LoVo (cell line): ENCODE results near the gene TRAF2.

Source experiments
- DNase-seq: peaks from one replicate; pipeline ENCODE4 v3.0.0-alpha.2; 2016; ENCODE audit warnings: low spot score

Gene TRAF2

DNA sequence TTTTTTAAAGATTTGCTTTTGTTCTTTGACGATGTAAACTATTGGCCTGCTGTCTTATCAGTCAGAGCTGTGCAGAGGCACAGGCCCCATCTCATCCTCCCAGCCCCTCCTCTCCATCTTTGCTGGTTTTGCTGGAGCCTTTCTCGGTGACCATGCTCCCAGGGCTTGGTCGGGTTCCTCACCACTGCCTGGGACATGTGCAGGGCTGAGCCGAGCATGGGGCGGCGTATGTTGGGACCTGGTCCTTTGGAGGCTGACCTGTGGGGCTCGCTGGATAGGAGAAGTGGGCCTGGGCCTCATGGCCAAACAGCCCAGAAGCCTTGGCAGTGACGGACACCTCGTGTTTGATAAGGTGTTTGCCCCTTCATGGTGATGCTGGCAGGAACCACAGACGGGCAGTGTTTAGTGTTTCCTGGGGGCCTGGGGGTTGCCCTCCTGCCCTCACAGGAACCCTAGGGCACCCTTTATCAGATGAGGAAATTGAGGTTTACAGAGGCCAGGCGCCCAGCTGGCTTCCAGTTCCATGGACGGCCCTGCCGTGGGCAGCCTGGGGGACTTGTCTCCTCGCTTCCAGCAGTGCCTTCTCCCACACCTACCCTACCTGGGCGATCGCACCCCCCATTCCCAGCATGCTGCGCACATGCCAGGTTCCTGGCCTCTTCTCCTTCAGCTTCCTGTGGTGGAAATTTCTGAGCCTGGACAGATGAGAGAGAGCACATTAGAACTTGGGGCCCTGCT is 27.6 kb downstream of the TRAF2 start:
- DNase-seq = no peak

GRCh38 chr9:136915632-136916329 is 29.5 kb downstream of the TRAF2 start:
- DNase-seq = no peak

- no peak for DNase-seq
Measured at GRCh38 chr9:136916330-136917184, 30.2 kb downstream of the TRAF2 start.

GRCh38 chr9:136917902-136918301 is 31.6 kb downstream of the TRAF2 start:
- DNase-seq = no peak

DNA sequence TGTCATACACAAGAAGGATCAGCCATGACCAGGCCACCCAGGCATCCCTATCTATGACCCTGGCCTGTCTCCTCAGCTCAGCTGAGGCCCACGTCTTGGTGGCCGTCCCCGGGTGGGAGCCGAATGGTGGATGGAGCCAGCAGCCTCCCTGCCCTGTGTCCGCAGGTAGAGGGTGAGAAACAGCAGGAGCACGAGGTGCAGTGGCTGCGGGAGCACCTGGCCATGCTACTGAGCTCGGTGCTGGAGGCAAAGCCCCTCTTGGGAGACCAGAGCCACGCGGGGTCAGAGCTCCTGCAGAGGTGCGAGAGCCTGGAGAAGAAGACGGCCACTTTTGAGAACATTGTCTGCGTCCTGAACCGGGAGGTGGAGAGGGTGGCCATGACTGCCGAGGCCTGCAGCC is 33.8 kb downstream of the TRAF2 start:
- no peak for DNase-seq

DNA sequence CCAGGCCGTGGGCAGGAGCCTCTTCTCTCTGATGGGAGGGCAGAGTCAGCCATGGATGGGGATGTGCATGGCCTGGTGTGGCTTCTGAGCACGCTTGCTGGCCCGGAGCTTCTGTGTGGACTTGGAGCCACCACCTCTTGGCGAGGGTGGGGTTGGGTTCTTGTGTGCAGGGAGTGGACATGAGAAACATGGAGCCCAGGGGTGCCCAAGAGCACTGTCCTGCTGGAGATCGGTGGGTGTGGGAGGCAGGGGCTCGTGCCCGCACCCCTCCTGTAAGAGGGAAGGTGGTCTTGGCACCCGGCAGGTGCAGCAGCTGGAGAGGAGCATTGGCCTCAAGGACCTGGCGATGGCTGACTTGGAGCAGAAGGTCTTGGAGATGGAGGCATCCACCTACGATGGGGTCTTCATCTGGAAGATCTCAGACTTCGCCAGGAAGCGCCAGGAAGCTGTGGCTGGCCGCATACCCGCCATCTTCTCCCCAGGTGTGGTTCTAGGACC is 34.5 kb downstream of the TRAF2 start:
- no peak for DNase-seq

- DNase-seq = no peak
Measured at GRCh38 chr9:136921307-136921706, 35.0 kb downstream of the TRAF2 start.

DNA sequence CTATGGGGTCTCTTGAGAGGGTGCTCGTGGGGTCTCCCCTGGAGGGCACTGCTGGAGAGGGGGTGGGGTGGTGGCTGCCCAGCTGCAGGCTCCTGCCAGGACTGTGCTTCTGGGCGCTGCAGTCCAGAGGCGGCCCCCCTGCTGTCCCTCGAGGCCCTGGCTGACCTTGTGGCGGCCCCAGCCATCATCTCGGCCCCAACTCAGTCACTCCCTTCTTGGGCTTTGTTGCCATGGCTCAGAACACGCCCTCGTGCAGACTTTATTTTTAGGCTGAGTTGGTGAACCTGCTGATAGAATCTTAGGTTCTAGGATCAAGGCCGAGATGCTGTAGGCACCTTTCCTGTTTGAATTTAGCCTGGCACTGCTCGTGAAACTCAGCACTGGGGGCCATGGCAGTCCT is 35.4 kb downstream of the TRAF2 start:
- no peak for DNase-seq

- DNase-seq = no peak
Measured at GRCh38 chr9:136922540-136922939, 36.2 kb downstream of the TRAF2 start.

DNA sequence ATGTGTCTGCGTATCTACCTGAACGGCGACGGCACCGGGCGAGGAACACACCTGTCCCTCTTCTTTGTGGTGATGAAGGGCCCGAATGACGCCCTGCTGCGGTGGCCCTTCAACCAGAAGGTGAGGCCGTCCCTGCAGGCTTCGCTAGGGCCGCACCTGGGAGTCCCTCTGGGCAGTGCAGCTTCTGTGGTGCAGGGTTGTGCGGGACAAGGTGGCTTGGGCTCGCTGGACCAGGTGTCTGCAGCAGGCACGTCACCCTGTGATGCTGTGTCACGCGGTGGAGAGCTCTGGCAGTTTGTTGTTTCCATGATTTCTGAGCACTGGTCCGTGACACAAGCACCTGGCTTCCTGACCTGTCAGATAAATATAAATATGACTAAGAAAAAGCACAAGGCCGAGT is 37.6 kb downstream of the TRAF2 start:
- DNase-seq = no peak

DNA sequence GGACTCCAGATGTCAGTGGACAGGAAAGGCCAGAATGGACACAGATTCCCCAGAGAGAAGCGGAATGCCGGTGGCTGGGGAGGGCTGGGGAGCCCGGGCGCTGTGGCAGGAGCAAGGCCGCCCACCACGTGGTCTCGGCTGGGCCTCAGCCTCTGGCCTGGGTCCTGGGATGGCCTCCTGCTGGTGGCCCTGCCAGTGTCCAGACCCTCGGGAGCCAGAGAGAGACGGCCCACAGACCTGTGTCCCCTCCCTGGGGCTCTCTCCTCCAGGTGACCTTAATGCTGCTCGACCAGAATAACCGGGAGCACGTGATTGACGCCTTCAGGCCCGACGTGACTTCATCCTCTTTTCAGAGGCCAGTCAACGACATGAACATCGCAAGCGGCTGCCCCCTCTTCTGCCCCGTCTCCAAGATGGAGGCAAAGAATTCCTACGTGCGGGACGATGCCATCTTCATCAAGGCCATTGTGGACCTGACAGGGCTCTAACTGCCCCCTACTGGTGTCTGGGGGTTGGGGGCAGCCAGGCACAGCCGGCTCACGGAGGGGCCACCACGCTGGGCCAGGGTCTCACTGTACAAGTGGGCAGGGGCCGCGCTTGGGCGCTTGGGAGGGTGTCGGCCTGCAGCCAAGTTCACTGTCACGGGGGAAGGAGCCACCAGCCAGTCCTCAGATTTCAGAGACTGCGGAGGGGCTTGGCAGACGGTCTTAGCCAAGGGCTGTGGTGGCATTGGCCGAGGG is 39.3 kb downstream of the TRAF2 start:
- DNase-seq = no peak

DNA sequence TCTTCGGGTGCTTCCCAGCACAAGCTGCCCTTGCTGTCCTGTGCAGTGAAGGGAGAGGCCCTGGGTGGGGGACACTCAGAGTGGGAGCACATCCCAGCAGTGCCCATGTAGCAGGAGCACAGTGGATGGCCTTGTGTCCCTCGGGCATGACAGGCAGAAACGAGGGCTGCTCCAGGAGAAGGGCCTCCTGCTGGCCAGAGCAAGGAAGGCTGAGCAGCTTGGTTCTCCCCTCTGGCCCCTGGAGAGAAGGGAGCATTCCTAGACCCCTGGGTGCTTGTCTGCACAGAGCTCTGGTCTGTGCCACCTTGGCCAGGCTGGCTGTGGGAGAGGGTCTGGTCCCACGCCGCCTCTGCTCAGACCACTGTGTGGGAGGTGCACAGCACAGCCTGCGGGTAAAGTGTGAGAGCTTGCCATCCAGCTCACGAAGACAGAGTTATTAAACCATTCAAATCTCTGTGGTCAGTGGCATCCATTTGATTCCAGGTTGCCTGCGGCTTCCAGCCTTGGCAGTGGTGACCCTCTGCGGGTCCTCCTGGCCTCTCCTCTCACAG is 39.9 kb downstream of the TRAF2 start:
- DNase-seq = no peak

DNA sequence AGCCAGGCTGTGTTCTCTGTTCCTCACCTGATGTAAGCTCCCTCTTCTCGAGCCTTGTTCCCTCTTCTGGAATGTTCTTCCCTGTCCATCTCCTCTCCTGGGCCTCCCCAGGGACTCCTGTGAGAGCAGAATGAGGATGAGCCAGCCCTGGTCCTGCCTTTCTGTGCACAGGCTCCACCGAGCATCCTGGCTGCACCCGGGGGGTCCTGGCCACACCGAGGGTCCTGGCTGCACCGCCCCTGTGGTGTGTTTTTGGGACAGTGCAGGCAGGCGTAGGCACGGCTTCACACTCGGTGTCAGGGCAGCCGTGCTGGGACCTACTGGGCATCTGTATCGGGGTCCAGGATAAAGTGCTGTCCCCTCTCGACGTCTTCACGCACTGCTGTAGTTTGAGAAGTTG is 40.4 kb downstream of the TRAF2 start:
- no peak for DNase-seq

DNA sequence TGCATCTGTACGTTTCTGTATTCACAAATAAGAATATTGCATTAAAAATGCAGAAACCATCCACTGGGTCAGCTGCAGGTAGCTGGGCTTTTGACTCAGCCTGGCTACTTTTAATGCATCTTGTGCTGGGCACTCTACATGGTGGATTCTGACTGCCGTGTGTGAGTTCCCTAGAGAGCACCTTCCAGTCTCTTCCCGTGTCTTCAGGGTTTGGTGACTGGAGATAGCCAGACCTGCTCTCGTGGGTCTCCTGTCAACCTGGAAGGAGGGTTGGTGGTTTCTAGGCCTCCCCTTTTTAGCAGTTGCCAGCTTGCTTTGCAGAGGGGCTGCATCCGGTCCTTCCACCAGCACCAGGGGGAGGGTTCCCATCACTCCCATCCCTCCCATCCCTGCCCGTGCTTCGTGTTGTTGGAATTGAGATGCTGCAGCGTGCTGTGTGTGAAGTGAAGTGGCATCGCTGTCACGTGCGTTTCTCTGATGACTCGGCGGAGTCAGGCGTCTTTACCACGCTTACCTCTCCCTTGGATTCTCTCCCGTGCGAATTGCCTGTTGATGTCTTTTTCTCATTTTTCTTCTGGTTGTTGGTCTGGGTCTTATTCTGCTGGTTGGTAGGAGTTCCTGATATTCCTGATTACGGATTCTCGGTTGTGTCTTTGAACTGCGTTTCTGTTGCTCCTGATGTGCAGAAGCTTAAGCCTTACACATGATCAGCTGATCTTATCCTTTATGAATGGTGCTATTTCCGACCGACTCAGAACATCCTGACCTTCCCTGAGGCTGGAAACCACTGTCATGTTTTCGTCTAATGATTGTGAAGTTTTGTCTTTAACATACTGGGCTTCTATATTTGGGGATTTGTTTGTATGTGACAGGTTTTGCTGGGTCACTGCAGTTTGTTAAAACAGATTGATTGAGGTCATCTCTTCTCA is 41.3 kb downstream of the TRAF2 start:
- DNase-seq = no peak

GRCh38 chr9:136928591-136928990 is 42.3 kb downstream of the TRAF2 start:
- no peak for DNase-seq

DNA sequence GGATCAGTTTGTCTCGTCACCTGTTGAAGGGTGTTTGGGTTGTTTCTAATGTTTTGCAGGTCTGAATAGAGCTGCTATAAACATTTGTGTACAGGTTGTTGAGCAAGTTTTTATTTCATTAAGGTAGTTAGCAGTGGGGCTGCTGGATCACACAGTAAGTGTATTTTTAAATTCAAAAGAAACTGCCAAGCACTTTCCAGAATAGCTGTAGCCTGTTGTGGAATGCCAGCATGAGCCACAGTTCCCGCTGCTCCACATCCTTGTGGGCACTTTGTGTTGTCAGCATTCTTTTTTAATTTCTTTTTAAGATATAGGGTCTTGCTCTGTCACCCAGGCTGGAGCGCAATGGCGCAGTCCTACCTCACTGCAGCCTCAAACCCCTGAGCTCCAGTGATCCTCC is 43.7 kb downstream of the TRAF2 start:
- DNase-seq = no peak

- DNase-seq = no peak
Measured at GRCh38 chr9:136931611-136932130, 45.4 kb downstream of the TRAF2 start.

DNA sequence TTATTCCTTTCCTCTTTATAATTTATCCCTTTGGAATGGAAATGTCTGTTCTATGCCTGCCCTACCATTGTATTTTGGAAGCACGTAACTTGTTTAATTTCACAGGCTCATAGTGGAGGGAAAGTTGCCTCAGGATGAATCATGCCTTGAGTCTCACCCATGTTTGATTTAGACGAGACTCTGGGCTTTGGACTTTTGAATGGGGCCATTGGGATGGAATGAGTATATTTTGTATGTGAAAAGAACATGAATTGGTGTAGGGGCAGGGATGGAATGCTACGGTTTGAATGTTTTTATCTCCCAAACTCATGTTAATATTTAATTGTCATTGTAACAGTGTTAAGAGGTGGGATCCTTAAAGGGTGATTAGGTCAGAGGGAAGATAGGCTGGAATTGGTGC is 48.0 kb downstream of the TRAF2 start:
- no peak for DNase-seq

DNA sequence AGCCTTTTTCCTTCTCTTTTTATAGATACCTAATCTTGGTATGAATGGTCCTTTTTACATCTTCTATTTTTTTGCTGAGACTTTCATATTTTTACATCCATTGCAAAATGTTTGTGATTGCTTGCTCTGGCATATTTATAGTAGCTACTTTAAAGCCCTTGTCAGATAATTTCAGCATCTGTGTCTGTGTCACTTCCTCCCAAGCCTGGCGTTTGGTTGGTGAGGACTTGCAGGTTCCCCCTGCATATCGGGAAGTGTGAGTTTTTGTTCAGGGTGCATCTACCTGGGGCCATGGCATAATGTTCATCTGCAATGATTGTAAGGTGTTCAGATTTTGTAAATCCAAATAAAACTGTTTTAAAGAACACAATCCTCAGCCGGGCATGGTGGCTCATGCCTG is 49.3 kb downstream of the TRAF2 start:
- no peak for DNase-seq

DNA sequence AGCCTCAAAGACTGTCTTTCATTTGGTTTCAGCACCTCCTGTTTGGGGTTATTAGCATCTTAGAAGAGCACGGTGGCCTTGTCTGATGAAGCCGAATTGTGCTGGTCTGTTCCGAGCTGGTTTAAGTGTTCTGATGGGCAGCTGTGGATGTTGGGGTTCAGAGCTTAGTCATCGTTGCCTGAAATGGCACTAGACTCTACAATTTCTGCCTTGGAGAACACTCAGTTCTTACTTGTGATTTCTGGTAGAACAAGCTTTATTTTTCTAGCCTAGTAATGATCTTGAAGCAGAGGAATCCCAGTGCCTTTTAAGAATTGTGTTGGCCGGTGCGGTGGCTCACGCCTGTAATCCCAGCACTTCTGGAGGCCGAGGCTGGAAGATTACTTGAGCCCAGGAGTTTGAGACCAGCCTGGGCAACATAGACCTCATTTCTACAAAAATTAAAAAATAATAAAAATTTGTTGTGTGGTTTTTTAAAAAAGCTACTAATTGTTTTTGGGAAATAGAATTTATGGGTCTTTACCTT is 50.4 kb downstream of the TRAF2 start:
- no peak for DNase-seq
